Measurements from ENCODE around the gene CST4. TPM values are rescaled to one million over a fixed set of nuclear protein-coding genes. Genes with fewer than 3 reads are reported as not detected.
"Not testable (repeated sequence)": the region's sequence is repeated elsewhere in the genome, so short reads cannot be mapped to it uniquely, and the experiment has no call there.

The CST4 gene
- total and polyA plus RNA-seq, 8 donors: not detected

DNA sequence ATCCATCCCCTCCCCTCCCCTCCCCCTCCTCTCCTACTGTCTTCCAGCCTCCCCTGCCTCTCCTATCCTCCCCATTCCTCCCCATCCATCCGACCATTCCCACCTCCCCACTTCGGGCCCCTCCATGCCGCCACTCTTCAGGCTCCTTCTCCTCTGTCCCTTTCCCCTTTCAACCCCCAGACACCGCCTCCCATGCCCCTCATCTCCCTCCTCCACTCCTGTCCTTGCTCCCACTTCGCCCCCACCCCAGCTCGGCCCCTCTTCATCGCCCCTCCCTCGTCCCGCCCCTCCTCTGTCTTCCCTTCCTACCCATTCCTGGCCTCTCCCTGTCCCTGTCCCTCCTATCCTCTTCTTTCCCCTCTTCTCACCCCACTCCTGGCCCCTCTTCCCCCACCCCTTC lies 50.5 kb downstream of the CST4 start:
- intact Hi-C loops (cut with DNase I): no loop called here
- ATAC-seq (no peak), FAIRE-seq (no peak), DNase-seq (no peak)
- H3K36me3 ChIP-seq: peaks cover 0 to 6% (median 3%) of the 10 kb centered on the region in 3 donors
- no peak for TF ChIP-seq CTCF (IDR thresholded peaks at IDR 0.05)
- WGBS, 2 donors: 55 to 68% methylated on average over 9 of the region's 9 CpGs
- no peak overlapping the region for H3K27ac ChIP-seq
- no peaks in the 10 kb centered on the region for H3K9me3 ChIP-seq
- no peaks in the 10 kb centered on the region for H3K27me3 ChIP-seq
- peaks cover 0 to 8% (median 6%) of the 10 kb centered on the region in 3 donors for H3K4me1 ChIP-seq
- H3K4me3 ChIP-seq: no peak overlapping the region

GRCh38 chr20:23637282-23638221 lies 51.3 kb downstream of the CST4 start, which contains the start of gene CST3:
TSS of gene CST3 (minus strand) at chr20:23637955. CDS start at chr20:23637862, 93 bp downstream.
- DNase-seq (peak; percentile 81 to 94 (median 90)), ATAC-seq (peak; percentile 93 to 94 (median 93)), FAIRE-seq (no peak)
- peak within 1 kb of the TSS; percentile 82 to 95 (median 90) for H3K4me3 ChIP-seq
- H3K27ac ChIP-seq: peak within 1 kb of the TSS; percentile 64 to 76 (median 72)
- 0% methylated on average over 66 to 92 of the region's 92 CpGs for WGBS, 2 donors
- intact Hi-C loops (cut with DNase I): no loop called here
- TF ChIP-seq CTCF (IDR thresholded peaks at IDR 0.05): no peak
- H3K27me3 ChIP-seq: no peaks in the 10 kb centered on the region
- H3K4me1 ChIP-seq: peaks cover 0 to 8% (median 6%) of the 10 kb centered on the region in 3 donors
- H3K36me3 ChIP-seq: peaks cover 0 to 13% (median 3%) of the 10 kb centered on the region in 3 donors
- H3K9me3 ChIP-seq: no peaks in the 10 kb centered on the region

DNA sequence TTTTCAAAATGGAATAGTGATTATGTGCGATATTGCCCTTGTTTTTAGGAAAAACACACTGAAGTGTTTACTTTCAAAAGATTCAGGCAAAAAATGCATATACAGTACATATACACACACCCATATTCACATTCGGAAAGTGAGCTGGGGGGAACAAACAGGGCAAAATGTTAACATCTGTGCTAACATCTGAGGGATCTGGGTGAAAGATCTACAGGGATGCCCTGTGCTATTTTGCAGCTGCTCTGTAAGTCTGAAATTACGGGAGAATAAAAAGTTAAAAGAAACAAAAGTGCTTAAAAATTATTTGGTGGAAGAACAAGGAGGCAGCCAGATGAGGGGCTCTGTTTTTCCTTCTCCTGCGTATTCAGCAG lies 51.9 kb downstream of the CST4 start:
- FAIRE-seq (no peak), DNase-seq (no peak), ATAC-seq (no peak)
- Histone ChIP-seq H3K27me3 (no peaks in the 10 kb centered on the region), H3K9me3 (no peaks in the 10 kb centered on the region), H3K27ac (peak overlapping the region in 2 of 4 donors; percentile 73 to 76), H3K4me1 (peaks cover 0 to 8% (median 6%) of the 10 kb centered on the region in 3 donors), H3K4me3 (peak overlapping the region; percentile 82 to 95 (median 90)), H3K36me3 (peaks cover 0 to 13% (median 3%) of the 10 kb centered on the region in 3 donors)
- no peak for TF ChIP-seq CTCF (IDR thresholded peaks at IDR 0.05)
- intact Hi-C loops (cut with DNase I): no loop called here
- 13 to 19% methylated on average over 3 to 4 of the region's 4 CpGs for WGBS, 2 donors

DNA sequence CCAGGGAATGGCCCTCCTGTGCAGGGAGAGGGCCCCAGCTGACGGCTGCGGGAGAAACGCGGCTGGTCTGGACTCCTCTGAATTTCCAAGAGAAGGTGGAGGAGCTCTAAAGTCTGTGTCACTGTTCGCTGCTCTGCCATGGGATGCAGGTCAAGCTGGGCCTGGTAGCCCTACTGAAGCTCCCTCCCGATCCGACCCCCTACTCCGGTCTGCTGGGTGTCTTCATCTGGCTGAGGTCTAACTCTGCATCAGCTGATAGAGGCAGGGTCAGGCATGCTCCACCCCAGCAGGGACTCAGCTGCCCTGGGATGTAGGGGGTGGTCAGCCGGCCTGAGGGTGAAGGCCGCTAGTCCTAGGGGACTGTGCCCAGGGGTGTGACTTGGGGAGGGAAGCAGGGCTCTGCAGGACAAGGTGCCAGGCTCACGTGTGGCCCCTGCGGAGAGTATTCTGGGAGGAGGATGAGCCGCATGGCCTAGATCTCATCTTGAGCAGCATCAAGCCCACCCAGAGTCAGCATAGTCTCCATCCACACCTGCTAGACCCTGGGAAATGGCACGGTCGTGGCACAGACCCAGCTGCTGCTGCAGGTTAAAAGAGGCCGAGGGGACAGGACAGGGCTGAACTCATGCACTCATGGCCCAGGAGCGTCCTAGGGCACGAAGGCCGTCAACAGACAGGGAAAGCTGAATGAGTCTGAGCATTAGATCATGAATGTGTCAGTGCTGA lies 52.5 kb downstream of the CST4 start:
- TF ChIP-seq CTCF (IDR thresholded peaks at IDR 0.05): no peak
- intact Hi-C loops (cut with DNase I): no loop called here
- peak overlapping the region; percentile 82 to 95 (median 90) for H3K4me3 ChIP-seq
- H3K9me3 ChIP-seq: no peaks in the 10 kb centered on the region
- FAIRE-seq (no peak), ATAC-seq (no peak), DNase-seq (no peak)
- WGBS, 2 donors: 64 to 75% methylated on average over 19 of the region's 19 CpGs
- peaks cover 0 to 8% (median 6%) of the 10 kb centered on the region in 3 donors for H3K4me1 ChIP-seq
- no peaks in the 10 kb centered on the region for H3K27me3 ChIP-seq
- peaks cover 0 to 13% (median 3%) of the 10 kb centered on the region in 3 donors for H3K36me3 ChIP-seq
- H3K27ac ChIP-seq: no peak overlapping the region

DNA sequence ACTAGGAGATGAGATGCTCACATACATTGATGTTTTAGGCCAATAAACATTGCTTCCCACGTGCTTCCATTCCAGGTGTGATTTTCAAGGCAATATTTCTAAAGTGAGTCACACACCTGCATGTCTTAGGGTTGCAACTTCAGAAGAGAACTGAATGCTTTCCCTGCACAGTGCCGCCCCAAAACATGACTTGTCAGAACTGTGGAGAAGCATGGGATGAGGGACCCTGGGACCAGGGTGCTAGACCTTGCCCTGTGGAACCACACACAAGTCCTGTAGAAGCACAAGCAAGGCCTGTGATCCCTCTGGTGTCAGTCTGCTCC lies 53.1 kb downstream of the CST4 start:
- H3K27me3 ChIP-seq; H3K4me1 ChIP-seq; H3K27ac ChIP-seq; DNase-seq; ATAC-seq; FAIRE-seq; H3K9me3 ChIP-seq; intact Hi-C loops (cut with DNase I): not testable (repeated sequence)
- 56 to 82% methylated on average over 1 of the region's 2 CpGs for WGBS, 2 donors
- H3K4me3 ChIP-seq: peak overlapping the region in 1 of 4 donors; percentile 95
- peaks cover 0 to 13% (median 3%) of the 10 kb centered on the region in 3 donors for H3K36me3 ChIP-seq
